ENCODE measurements around the gene TELO2.

The TELO2 gene

GRCh38 chr16:1514507-1514906 lies 21.3 kb downstream of the TELO2 start:
- Histone ChIP-seq H4K20me1 (ENCODE audit: insufficient read depth, low read length) (no peaks in the 10 kb centered on the region), H3K36me3 (ENCODE audit: insufficient read depth, low read length) (peaks cover 22% of the 10 kb centered on the region), H3K27me3 (ENCODE audit: insufficient read depth, low read length) (0 out of 2 replicates have a peak, but pooled peaks cover 5% of the 10 kb centered on the region), H3K4me1 (ENCODE audit: insufficient read depth, low read length, severe bottlenecking) (no peaks in the 10 kb centered on the region), H3K79me2 (ENCODE audit: insufficient read depth, low read length) (no peaks in the 10 kb centered on the region), H3K4me3 (ENCODE audit: low read depth, low read length, poor library complexity, severe bottlenecking) (no peak overlapping the region), H3K9me3 (ENCODE audit: low read length) (no peaks in the 10 kb centered on the region), H3K4me2 (ENCODE audit: low read length) (no peak overlapping the region), H3K27ac (ENCODE audit: low read depth, low read length, poor library complexity, severe bottlenecking) (no peak overlapping the region), H3K9ac (ENCODE audit: low read length) (no peak overlapping the region), H3K9me2 (ENCODE audit: low read depth, low read length) (no peaks in the 10 kb centered on the region), H3F3A (ENCODE audit: insufficient read depth, low read length) (no peaks in the 10 kb centered on the region), H2AFZ (ENCODE audit: low read length) (no peak overlapping the region)
- TF ChIP-seq, protein P1, sequence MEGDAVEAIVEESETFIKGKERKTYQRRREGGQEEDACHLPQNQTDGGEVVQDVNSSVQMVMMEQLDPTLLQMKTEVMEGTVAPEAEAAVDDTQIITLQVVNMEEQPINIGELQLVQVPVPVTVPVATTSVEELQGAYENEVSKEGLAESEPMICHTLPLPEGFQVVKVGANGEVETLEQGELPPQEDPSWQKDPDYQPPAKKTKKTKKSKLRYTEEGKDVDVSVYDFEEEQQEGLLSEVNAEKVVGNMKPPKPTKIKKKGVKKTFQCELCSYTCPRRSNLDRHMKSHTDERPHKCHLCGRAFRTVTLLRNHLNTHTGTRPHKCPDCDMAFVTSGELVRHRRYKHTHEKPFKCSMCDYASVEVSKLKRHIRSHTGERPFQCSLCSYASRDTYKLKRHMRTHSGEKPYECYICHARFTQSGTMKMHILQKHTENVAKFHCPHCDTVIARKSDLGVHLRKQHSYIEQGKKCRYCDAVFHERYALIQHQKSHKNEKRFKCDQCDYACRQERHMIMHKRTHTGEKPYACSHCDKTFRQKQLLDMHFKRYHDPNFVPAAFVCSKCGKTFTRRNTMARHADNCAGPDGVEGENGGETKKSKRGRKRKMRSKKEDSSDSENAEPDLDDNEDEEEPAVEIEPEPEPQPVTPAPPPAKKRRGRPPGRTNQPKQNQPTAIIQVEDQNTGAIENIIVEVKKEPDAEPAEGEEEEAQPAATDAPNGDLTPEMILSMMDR (IDR thresholded peaks at IDR 0.05; ENCODE audit: low read length): no peak
- no peak for TF ChIP-seq EZH2 (IDR thresholded peaks at IDR 0.05; ENCODE audit: borderline replicate concordance, low read length)

DNA sequence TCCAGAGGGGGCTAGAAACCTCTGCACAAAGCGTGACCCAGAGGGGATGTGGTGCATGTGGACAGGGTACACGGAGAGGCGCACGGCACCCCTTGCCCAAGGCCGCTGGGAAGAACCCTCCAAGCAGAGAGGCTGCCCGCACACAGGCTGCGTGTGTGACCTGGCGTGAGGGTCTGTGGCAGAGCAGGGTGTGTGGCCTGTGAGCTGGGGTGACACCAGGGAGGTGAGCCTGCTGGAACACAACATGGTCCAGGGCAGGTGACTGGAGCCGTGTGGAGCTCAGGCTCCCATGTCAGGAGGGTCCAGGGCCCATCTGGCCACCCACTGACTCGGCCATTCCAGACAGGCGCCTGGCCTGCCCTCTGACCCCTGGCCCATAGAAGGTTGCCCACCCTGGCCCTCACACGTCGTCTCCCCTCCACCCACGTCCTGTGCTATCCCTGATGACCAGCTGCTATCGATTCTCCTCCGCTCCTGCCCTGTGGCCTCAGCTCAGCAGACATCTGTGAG lies 25.5 kb downstream of the TELO2 start:
- H3F3A ChIP-seq (ENCODE audit: insufficient read depth, low read length): no peaks in the 10 kb centered on the region
- TF ChIP-seq, protein P1 (IDR thresholded peaks at IDR 0.05; ENCODE audit: low read length): no peak
- no peak for TF ChIP-seq EZH2 (IDR thresholded peaks at IDR 0.05; ENCODE audit: borderline replicate concordance, low read length)
- no peak overlapping the region for H3K27ac ChIP-seq (ENCODE audit: low read depth, low read length, poor library complexity, severe bottlenecking)
- no peak overlapping the region for H2AFZ ChIP-seq (ENCODE audit: low read length)
- no peaks in the 10 kb centered on the region for H3K9me3 ChIP-seq (ENCODE audit: low read length)
- no peak overlapping the region for H3K4me2 ChIP-seq (ENCODE audit: low read length)
- H3K36me3 ChIP-seq (ENCODE audit: insufficient read depth, low read length): no peaks in the 10 kb centered on the region
- H3K27me3 ChIP-seq (ENCODE audit: insufficient read depth, low read length): 0 out of 2 replicates have a peak, but pooled peaks cover 5% of the 10 kb centered on the region
- H3K4me1 ChIP-seq (ENCODE audit: insufficient read depth, low read length, severe bottlenecking): no peaks in the 10 kb centered on the region
- H3K79me2 ChIP-seq (ENCODE audit: insufficient read depth, low read length): no peaks in the 10 kb centered on the region
- no peaks in the 10 kb centered on the region for H4K20me1 ChIP-seq (ENCODE audit: insufficient read depth, low read length)
- H3K4me3 ChIP-seq (ENCODE audit: low read depth, low read length, poor library complexity, severe bottlenecking): no peak overlapping the region
- no peaks in the 10 kb centered on the region for H3K9me2 ChIP-seq (ENCODE audit: low read depth, low read length)
- H3K9ac ChIP-seq (ENCODE audit: low read length): no peak overlapping the region

- H3F3A ChIP-seq (ENCODE audit: insufficient read depth, low read length): no peaks in the 10 kb centered on the region
- 0 out of 2 replicates have a peak, but pooled peaks cover 5% of the 10 kb centered on the region for H3K27me3 ChIP-seq (ENCODE audit: insufficient read depth, low read length)
- H3K36me3 ChIP-seq (ENCODE audit: insufficient read depth, low read length): no peaks in the 10 kb centered on the region
- TF ChIP-seq, protein P1 (IDR thresholded peaks at IDR 0.05; ENCODE audit: low read length): no peak
- TF ChIP-seq EZH2 (IDR thresholded peaks at IDR 0.05; ENCODE audit: borderline replicate concordance, low read length): no peak
- no peak overlapping the region for H3K4me2 ChIP-seq (ENCODE audit: low read length)
- no peaks in the 10 kb centered on the region for H3K79me2 ChIP-seq (ENCODE audit: insufficient read depth, low read length)
- no peak overlapping the region for H2AFZ ChIP-seq (ENCODE audit: low read length)
- H3K4me1 ChIP-seq (ENCODE audit: insufficient read depth, low read length, severe bottlenecking): no peaks in the 10 kb centered on the region
- H4K20me1 ChIP-seq (ENCODE audit: insufficient read depth, low read length): no peaks in the 10 kb centered on the region
- H3K4me3 ChIP-seq (ENCODE audit: low read depth, low read length, poor library complexity, severe bottlenecking): no peak overlapping the region
- H3K9me2 ChIP-seq (ENCODE audit: low read depth, low read length): no peaks in the 10 kb centered on the region
- H3K27ac ChIP-seq (ENCODE audit: low read depth, low read length, poor library complexity, severe bottlenecking): no peak overlapping the region
- no peak overlapping the region for H3K9ac ChIP-seq (ENCODE audit: low read length)
- H3K9me3 ChIP-seq (ENCODE audit: low read length): no peaks in the 10 kb centered on the region
Measured at GRCh38 chr16:1519831-1520230, 26.7 kb downstream of the TELO2 start.
